Mesothelial cell of epicardium (in vitro differentiated cells): ENCODE data around the gene CYP4Z1. TPM values are rescaled to one million over a fixed set of nuclear protein-coding genes. Genes with fewer than 3 reads are reported as not detected.
"Not testable (repeated sequence)": the region's sequence is repeated elsewhere in the genome, so short reads cannot be mapped to it uniquely, and the experiment has no call there.

Experiments
- DNase-seq, 2 experiments: peaks; one replicate each; pipeline ENCODE4 v3.0.0; 2021; ENCODE audit warnings: low spot score in 2 of 2; ENCODE audit not compliant: unreplicated experiment in 2 of 2
- H3K27ac Mint-ChIP-seq: 2 replicates; pipeline ENCODE4 v1.8.0; 2021; ENCODE audit warnings: mixed read lengths
- H3K27me3 Mint-ChIP-seq: 2 replicates; pipeline ENCODE4 v1.8.0; 2021; ENCODE audit warnings: low read depth, mixed read lengths
- H3K36me3 Mint-ChIP-seq: 2 replicates; pipeline ENCODE4 v1.8.0; 2021; ENCODE audit warnings: mixed read lengths
- H3K4me1 Mint-ChIP-seq: 2 replicates; pipeline ENCODE4 v1.8.0; 2021; ENCODE audit warnings: mixed read lengths
- H3K4me3 Mint-ChIP-seq: 2 replicates; pipeline ENCODE4 v1.8.0; 2021; ENCODE audit warnings: mild to moderate bottlenecking, moderate library complexity, mixed read lengths
- H3K9me3 Mint-ChIP-seq: 2 replicates; pipeline ENCODE4 v1.8.0; 2021; ENCODE audit warnings: mixed read lengths
- total RNA-seq: library from RNA; stranded (reverse); gene quantifications from 3 replicates; pipeline ENCODE4 v1.2.1, GENCODE V29; 2021
- TF ChIP-seq, protein P1 (sequence below): fragments of 200-600 bp; sonication (generic); IDR thresholded peaks from one replicate; pipeline ENCODE4 v1.5.0; 2021; ENCODE audit warnings: antibody characterized with exemption; ENCODE audit not compliant: unreplicated experiment

The CYP4Z1 gene
- total RNA-seq, 1 donor from 2014 or later, result not detected

DNA sequence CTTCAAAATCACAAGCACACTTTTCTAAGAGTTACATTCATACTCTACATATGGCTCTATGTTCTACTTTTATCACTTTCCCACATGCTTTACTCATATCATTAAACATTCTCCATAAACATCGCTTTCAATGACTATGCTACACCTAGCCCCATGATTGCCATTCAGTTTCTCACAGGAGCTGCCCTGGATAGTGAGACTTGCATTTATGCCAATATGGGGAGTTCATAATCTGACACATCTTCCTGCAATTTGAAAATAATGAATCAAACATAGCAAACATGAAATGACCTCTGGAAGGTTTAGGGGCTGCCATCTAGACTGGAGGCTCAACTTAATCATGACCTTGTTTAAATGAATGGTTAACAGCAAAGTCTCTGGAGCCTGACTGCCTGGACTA, 61.2 kb downstream of the CYP4Z1 start:
- no peak for DNase-seq
- no peak overlapping the region for H3K4me3 Mint-ChIP-seq
- H3K27me3 Mint-ChIP-seq, result peaks cover 38% of the 10 kb centered on the region
- H3K36me3 Mint-ChIP-seq, result no peaks in the 10 kb centered on the region
- TF ChIP-seq, protein P1, sequence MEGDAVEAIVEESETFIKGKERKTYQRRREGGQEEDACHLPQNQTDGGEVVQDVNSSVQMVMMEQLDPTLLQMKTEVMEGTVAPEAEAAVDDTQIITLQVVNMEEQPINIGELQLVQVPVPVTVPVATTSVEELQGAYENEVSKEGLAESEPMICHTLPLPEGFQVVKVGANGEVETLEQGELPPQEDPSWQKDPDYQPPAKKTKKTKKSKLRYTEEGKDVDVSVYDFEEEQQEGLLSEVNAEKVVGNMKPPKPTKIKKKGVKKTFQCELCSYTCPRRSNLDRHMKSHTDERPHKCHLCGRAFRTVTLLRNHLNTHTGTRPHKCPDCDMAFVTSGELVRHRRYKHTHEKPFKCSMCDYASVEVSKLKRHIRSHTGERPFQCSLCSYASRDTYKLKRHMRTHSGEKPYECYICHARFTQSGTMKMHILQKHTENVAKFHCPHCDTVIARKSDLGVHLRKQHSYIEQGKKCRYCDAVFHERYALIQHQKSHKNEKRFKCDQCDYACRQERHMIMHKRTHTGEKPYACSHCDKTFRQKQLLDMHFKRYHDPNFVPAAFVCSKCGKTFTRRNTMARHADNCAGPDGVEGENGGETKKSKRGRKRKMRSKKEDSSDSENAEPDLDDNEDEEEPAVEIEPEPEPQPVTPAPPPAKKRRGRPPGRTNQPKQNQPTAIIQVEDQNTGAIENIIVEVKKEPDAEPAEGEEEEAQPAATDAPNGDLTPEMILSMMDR, result no peak
- peaks cover 3% of the 10 kb centered on the region for H3K9me3 Mint-ChIP-seq
- no peak overlapping the region for H3K27ac Mint-ChIP-seq
- H3K4me1 Mint-ChIP-seq, result no peaks in the 10 kb centered on the region

DNA sequence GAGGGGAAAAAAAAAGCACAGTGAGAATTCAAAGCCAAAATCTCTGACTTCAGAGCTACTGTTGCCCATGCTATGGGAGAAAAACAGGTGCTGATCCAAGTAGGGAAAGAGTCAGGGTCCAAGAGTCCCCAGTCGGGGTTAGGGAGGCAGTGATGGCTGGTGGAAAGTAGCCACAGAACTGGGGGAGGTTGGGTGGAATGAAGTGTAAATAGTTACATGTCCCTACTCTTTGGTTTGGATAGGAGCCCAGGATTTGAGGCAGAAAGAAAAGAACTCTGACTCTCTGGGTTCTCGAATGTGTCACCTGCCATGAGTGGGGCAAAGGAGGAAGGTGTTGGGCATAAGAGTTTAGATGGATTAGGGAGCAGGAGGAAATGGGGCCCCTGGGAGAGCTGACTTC, 61.8 kb downstream of the CYP4Z1 start:
- H3K36me3 Mint-ChIP-seq, H3K4me3 Mint-ChIP-seq, H3K9me3 Mint-ChIP-seq, H3K4me1 Mint-ChIP-seq, DNase-seq, H3K27ac Mint-ChIP-seq: not testable (repeated sequence)
- peaks cover 38% of the 10 kb centered on the region for H3K27me3 Mint-ChIP-seq

DNA sequence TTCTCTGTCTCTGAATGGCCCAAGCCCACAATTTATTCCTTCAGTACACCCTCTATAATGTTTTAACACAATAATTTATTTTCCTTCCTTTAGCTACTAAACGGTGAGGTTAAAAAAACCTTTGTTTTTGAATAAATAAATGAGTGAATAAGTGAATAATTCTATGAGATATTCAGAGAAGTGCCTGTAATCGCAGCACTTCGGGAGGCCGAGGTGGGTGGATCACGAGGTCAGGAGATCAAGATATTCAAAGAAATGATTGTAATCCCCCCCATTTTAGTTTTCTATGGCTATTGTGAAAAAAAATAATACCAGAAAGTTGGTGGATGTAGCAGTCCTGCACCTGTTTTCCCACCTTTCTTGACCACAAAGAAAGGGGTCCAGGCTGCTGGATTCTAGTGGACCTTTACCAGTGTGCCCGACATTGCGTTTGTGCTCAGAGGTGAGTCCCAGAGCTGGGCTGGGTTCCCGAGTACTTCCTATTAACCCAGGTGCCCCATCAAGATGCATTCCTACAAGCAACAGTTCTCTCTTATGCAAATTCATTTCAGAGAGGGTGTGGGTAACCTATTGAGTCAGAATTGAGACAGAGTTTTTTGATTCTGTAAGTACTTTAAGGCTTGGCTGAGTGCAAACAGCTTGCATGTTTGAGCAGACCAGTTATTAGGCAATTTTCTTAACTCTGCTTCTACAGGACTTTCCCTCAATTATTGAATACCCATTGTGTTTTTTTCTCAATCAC, 62.6 kb downstream of the CYP4Z1 start:
- not testable (repeated sequence) for H3K4me3 Mint-ChIP-seq, H3K27ac Mint-ChIP-seq, DNase-seq, H3K36me3 Mint-ChIP-seq, H3K4me1 Mint-ChIP-seq, H3K9me3 Mint-ChIP-seq
- peaks cover 38% of the 10 kb centered on the region for H3K27me3 Mint-ChIP-seq

DNA sequence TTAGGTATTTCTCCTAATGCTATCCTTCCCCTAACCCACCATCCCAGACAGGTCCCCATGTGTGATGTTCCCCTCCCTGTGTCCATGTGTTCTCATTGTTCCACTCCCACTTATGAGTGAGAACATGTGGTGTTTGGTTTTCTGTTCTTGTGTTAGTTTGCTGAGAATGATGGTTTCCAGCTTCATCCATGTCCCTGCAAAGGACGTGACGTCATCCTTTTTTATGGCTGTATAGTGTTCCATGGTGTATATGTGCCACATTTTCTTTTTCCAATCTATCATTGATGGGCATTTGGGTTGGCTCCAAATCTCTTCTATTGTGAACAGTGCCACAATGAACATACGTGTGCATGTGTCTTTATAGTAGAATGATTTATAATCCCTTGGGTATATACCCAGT, 65.6 kb downstream of the CYP4Z1 start:
- H3K27ac Mint-ChIP-seq, H3K36me3 Mint-ChIP-seq, H3K4me3 Mint-ChIP-seq, H3K9me3 Mint-ChIP-seq, H3K4me1 Mint-ChIP-seq, DNase-seq: not testable (repeated sequence)
- H3K27me3 Mint-ChIP-seq, result peaks cover 41% of the 10 kb centered on the region

DNA sequence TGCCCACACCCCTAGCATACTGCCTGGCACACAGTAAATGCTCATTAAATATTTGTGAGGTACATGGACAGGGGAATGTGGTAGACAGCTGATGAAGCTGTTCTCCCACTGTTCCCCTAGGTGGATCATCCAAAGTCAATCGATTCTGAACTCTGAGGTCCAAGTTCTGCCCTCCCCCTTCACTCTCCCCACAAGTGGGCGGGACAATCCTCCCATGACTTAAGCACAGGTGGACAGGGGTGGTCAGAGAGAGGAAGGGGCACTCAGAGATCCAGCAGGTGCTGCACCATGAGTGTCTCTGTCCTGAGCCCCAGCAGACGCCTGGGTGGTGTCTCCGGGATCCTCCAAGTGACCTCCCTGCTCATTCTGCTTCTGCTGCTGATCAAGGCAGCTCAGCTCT, 70.2 kb downstream of the CYP4Z1 start, which contains the start of gene CYP4A22:
CYP4A22 (plus strand) TSS at position 244 of the 400 bp plus-strand sequence; CDS start at position 289, 45 bp downstream.
- H3K4me1 Mint-ChIP-seq, result no peaks in the 10 kb centered on the region
- TF ChIP-seq, protein P1, result no peak
- H3K4me3 Mint-ChIP-seq, result no peak within 1 kb of the TSS
- no peaks in the 10 kb centered on the region for H3K9me3 Mint-ChIP-seq
- H3K27me3 Mint-ChIP-seq, result peaks cover 23% of the 10 kb centered on the region
- H3K36me3 Mint-ChIP-seq, result no peaks in the 10 kb centered on the region
- no peak for DNase-seq
- no peak within 1 kb of the TSS for H3K27ac Mint-ChIP-seq

DNA sequence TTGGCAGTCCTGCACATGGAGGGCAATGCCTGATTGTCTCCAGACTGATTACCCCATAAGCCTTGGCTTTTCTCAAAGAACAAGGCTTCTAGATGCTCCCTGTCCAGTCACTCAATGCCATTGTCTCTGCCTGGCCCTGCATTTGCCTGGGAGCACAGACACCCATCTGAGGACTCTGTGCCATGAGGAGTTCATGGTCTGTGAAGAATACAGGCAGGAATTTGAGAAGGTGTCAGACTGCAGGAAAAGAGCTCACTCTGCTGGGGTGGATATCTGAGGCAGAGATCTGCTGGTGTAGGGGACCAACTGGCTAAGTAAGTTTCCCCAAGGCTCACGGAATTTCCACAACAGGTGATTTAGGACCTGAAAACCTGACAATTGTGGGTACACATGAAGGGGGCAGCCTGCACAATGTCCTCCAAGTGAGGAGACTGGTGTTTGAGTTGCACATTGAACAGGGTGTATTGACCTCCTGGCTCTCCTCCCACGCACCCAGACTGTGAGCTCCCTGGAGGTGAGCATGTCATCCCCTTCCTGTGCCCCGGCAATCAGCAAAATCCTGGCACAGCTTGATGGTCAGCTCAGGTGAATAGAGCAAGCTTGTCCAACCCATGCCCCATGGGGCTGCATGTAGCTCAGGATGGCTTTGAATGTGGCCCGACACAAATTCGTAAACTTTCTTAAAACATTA, 71.0 kb downstream of the CYP4Z1 start:
- H3K27me3 Mint-ChIP-seq, result peaks cover 23% of the 10 kb centered on the region
- TF ChIP-seq, protein P1, result no peak

DNA sequence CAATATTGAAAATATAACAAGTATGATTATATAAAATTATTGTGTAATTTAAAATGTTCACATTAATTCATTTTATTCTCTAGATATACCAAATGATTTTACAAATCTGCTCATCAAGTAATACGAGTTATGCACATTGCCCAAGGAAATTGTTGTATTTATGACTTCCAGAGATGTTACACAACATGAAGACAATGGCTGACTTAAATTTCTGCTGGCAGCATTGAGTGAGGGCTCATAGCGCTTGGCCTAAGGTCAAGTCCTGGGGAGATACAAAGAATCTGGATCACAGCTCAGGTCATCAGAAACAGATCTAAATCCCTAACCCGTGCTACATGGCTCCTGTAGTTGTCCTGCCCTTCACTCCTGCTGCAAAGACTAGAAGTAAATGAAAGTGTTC, 73.3 kb downstream of the CYP4Z1 start:
- H3K36me3 Mint-ChIP-seq, H3K4me1 Mint-ChIP-seq, DNase-seq, H3K4me3 Mint-ChIP-seq, H3K27ac Mint-ChIP-seq, H3K9me3 Mint-ChIP-seq: not testable (repeated sequence)
- peaks cover 19% of the 10 kb centered on the region for H3K27me3 Mint-ChIP-seq

More for the DNA sequence above, 71.0 kb downstream of the CYP4Z1 start:
- H3K4me3 Mint-ChIP-seq, result no peak overlapping the region
- H3K4me1 Mint-ChIP-seq, result no peaks in the 10 kb centered on the region
- H3K9me3 Mint-ChIP-seq, result no peaks in the 10 kb centered on the region
- H3K27ac Mint-ChIP-seq, result no peak overlapping the region
- no peaks in the 10 kb centered on the region for H3K36me3 Mint-ChIP-seq
- no peak for DNase-seq

DNA sequence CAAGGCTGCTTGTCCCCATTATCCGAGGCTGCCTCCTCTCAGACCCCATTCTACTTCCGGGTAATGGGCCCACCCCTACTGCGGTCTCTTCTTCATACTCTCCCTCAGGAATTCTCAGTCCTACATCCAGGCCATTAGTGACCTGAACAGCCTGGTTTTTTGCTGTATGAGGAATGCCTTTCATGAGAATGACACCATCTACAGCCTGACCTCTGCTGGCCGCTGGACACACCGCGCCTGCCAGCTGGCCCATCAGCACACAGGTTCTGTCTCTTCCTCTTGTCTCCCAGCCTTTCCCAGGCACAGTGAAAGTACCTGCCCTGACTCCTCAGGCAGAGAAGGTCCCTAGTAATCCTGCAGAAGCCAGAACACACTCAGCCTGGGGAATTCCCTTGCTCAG, 76.6 kb downstream of the CYP4Z1 start:
- not testable (repeated sequence) for H3K4me3 Mint-ChIP-seq, H3K9me3 Mint-ChIP-seq, H3K36me3 Mint-ChIP-seq, DNase-seq, H3K4me1 Mint-ChIP-seq, H3K27ac Mint-ChIP-seq
- peaks cover 17% of the 10 kb centered on the region for H3K27me3 Mint-ChIP-seq

DNA sequence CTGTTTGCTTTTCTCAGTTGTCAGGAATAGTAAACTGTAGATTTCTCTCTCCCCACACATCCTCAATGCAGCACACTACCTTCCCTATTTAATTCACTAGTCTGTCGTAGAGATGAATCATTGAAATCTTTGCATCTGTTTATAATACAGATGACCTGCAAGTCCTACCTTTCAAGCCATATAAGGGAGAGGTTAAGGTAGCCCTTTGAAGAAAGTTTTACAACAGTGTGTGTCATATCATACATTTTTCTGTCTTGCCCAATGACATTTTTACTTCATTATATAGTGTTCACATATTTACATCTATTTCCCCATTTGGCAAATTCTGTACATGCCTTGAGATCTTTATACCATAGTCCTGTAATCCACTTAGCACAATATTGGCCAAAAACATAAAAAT, 79.5 kb downstream of the CYP4Z1 start:
- peaks cover 13% of the 10 kb centered on the region for H3K27me3 Mint-ChIP-seq
- not testable (repeated sequence) for H3K36me3 Mint-ChIP-seq, H3K4me3 Mint-ChIP-seq, H3K27ac Mint-ChIP-seq, H3K4me1 Mint-ChIP-seq, H3K9me3 Mint-ChIP-seq, DNase-seq
